Activated CD4-positive, alpha-beta T cell treated with anti-CD3 and anti-CD28 coated beads, Interleukin-2, amount 50 U/mL, for 1 hour (primary cell): Measurements from ENCODE around the gene VPS26C.

Source experiments
- DNase-seq: peaks from one replicate; pipeline ENCODE4 v3.0.0-alpha.2; 2020

VPS26C gene

GRCh38 chr21:37200641-37201480 is 66.3 kb downstream of the VPS26C start:
- DNase-seq, result no peak

GRCh38 chr21:37199057-37199924 is 67.8 kb downstream of the VPS26C start:
- DNase-seq, result no peak

GRCh38 chr21:37197746-37198145 is 69.4 kb downstream of the VPS26C start:
- no peak for DNase-seq

GRCh38 chr21:37196847-37197246 is 70.3 kb downstream of the VPS26C start:
- DNase-seq, result no peak

DNA sequence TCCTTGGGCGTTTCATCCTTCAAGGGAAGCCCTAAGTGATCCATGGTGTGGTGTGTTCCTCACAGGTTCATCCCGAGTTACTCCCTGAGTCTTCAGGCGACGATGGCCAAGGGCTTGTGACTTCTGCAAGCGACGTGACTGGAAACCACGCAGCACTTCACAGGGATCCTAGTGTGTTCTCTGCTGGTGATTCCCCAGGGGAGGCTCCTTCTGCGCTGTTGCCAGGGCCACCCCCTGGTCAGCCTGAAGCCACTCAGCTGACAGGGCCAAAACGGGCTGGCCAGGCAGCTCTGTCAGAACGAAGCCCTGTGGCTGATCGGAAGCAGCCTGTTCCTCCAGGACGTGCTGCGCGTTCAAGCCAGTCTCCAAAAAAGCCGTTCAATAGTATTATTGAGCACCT is 71.5 kb downstream of the VPS26C start:
- DNase-seq, result no peak

DNA sequence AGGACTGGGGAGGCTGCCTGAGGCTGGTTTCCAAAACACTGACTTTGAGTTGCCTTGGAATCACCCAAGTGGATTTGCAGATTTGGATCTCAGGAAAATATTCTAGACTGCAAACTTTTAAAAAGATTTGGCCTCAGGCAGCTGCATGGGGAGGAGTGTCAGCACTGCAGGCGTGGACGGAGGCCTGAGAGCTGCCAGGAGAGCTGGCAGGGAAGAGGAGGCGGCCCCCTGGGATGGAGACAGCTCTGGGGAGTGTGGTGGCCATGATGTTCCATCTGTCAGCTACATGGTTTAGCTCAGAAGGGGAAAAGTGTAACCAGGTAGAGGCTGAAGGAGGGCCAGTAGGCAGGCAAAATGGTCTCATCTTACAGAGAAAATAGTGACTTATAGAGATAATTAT is 72.1 kb downstream of the VPS26C start:
- no peak for DNase-seq

DNA sequence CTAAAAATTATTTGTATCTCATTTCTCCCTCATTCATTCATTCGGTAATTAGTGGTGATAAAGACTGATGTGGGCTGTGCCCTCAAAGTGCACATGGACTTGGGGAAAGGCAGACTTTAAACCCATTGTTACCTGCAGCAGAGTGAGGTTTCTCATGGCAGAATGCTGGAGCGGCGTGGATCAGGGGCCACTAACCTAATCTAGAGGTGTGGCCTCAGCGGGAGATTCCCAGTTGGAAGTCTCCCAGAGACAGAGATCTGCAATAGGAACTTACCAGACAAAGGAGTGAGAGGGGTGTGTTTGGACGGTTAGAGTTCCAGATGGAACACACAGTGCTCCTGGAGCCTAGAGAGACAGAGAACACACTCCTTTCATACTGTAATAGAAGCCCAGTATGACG is 73.5 kb downstream of the VPS26C start:
- no peak for DNase-seq

DNA sequence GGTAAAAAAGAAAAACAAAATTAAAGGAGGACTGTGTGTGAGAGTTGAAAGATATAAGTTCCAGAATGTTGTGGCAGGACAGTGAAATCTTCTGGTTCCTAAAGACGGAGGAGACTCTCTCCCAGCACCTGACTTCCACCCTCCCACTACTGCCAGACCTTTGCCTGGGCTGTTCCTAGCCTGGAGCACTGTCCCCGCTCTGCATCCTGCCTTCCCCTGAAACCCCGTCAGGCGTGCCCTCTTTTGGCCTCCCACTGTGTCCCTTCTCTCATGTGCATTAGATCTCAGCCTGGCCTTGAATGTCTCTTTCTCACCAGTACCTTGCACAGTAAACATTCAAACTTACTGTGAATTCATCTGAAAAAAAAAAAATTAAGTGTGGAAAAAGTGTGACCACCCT is 74.1 kb downstream of the VPS26C start:
- DNase-seq, result no peak

DNA sequence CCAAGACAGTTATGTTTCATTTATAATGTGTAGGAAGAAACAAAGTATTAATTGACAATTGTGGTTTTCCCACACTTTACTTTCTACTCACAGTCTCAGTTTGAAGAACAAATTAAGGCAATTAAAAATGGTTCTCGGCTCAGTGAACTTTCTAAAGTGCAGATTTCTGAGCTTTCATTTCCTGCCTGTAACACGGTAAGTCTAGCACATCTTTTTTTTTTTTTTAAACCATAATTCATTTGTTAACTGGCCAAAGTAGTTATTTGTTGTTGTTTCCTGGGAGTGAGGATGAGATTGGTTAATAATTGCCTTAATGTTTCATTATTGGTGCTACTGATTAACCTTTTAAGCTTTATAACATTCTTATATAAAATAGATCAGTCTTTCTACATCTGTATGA is 75.1 kb downstream of the VPS26C start:
- DNase-seq, result no peak

DNA sequence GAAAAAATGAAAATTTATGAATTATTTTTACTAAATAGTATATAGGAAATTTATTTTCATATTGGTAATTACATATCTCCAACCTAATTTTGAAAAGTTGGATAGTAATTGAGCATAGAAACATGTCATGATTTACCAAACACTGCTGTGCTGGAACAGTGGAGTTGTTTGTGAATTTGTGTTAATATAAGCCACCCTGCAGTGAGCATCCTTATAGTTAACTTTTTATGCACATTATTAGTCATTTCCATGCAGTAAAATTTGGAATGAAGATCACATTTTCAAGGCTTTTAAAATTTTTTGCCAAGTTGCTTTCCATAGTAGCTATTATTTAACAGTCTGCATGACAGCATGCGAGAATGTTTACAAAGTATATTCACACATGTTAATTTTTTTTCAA is 78.3 kb downstream of the VPS26C start:
- no peak for DNase-seq

GRCh38 chr21:37186983-37187382 is 80.2 kb downstream of the VPS26C start:
- no peak for DNase-seq

- DNase-seq, result no peak
These were observed 82.1 kb downstream of the VPS26C start for GRCh38 chr21:37184784-37185593.

- DNase-seq, result no peak
These were observed 83.4 kb downstream of the VPS26C start for GRCh38 chr21:37183749-37184148.

DNA sequence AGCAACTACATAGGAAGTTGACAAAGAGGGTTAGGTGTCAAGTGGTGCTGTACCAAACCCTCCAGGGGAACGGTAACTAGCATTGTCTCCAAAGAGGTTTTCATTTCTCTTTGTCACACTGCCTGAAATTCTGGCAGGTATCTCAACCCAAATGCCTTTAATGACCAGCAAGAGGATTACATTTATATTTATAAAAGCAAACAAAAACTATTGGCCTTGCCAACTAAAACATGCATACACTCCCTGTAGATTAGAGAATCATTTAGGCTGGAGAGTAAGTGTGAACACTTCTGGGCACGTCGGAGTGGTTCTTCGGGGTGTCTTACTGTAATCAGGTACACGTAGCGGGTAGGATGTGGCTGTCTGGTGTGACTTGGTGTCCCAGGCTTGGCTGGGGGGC is 84.9 kb downstream of the VPS26C start:
- DNase-seq, result no peak

GRCh38 chr21:37181059-37181458 is 86.1 kb downstream of the VPS26C start:
- no peak for DNase-seq

DNA sequence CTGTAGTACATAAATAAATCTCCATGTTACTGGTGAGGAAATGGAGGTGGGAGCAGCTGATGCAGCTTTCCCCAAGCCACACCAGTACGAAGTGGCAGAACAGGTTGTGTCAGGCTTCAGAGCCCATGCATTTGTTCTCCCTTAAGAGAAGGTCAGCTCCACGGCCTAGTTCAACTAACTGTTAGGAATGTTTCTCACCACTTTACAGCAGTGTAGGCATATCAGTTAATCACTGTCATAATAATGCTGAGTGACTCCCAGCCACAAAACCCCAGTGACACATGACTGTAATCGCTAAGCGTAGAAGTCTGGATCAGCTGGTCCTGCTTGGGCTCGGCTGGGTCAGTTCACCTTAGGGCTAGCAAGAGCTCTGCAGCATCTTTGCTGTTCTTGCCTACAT is 90.4 kb downstream of the VPS26C start:
- DNase-seq, result no peak
